Fibroblast of skin of scalp (primary cell): ENCODE measurements around the gene SKIC8.

ENCODE experiments used
- DNase-seq: peaks from one replicate; pipeline ENCODE4 v3.0.0-alpha.2; 2013

SKIC8 gene

DNA sequence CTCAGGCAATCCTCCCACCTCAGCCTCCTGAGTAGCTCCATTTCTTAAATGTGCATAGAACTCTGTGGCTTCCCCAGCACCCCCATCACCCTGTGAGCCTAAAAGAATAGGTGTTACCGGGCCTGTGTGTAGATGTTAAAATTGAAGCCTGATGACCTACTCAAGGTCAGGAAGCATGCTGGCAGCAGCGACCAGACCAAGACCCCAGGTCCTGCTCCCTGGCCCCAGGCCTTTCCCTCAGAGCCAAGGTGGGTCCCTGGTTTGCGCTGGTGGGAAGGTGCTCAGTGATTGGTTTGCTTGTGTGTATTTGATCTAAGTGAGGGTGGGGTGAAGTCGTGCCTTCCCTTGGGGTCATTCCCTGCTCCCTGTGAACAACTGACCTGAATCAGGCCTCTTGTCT is 22.4 kb upstream of the SKIC8 start:
- DNase-seq, result no peak

DNA sequence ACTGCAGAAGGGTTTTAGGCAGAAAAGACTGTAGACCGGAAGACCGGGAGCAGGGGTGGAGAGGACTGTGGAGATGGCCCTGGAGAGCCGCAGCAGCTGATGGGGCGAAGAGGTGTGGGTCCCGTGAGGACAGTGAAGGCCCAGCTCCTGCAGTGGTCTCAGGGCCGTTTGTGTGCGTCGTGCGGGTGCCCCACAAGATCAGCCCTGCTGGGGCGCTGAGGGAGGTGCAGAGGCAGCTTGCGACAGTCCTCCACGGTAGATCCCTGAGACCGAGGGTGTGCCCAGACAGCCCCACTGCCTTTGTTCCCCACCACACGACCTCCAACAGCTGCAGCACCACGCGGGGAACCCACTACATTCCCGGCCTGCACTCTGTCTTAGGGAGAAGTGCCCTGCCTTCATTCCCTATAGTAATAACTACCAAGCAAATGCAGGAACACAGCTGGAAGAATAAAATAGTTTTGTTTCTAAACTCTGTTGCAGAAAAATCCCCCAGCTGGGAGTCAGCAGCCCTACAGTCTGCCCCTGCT is 21.7 kb upstream of the SKIC8 start:
- DNase-seq, result no peak

DNA sequence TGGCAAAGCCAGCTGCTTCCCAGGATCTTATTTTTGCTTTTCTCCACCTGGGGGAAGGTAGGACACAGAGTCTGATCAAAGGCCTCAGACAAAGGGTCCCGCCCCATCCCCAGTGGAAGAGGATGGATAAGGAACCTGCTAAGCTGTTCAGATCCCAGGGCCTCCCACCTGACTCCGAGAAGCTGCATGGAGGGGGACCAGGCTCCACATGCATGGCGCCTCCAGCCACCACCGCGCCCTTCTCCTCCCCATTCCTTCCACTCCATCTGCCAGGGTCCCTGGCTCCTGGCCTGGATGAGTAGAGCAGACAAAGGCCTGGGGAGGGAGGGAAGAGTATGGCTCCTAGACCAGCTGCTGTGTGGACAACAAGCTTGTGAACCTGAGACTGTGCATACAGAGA is 20.8 kb upstream of the SKIC8 start:
- DNase-seq, result no peak

DNA sequence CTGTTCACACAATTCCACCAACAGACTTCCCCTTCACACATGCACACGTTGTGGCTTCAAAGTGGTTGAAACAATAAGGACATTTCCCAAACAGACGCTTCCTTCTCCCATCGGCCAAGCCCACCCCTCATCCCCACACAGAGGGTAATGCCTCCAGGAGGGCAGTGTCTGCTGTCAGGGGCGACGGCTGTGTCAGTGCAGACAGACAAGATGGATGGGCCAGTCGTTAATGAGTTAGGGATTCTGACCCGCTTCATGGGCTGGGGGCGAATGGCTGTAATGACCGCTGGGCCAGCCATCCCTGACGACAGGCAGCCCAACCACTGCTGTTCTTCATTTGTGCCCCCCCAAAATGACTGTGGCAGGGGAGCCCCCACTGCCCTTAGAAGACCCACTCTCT is 20.2 kb upstream of the SKIC8 start:
- no peak for DNase-seq

DNA sequence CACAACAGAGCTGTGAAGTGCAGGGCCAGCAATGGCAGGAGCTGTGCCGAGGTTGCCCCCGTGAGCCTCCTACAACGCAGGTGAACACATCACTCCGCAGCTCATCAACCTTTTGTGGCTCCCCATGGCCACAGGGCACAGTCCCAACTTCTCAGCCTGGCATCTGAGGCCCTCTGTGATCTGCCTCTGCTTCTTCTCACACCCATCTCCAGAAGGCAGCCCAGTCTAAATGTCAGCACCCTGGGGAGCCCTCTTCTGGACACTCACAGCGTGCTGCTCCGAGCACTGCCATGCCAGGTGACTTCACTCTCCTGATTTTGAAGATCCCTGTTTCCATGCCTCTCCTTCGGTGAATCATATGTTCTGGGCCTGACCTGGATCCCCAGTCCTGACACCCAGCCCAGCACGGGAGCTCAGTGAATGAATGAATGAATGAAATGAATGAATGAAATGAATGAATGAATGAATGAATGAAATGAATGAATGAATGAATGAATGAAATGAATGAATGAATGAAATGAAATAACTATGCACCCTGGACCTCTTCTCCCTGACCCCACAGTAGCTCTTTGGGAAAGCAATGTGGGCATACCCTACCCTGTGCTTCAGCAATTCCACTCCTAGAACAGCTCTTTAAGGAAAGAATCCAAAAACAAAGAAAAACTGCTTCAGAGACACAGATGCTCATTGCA is 17.9 kb upstream of the SKIC8 start:
- no peak for DNase-seq

DNA sequence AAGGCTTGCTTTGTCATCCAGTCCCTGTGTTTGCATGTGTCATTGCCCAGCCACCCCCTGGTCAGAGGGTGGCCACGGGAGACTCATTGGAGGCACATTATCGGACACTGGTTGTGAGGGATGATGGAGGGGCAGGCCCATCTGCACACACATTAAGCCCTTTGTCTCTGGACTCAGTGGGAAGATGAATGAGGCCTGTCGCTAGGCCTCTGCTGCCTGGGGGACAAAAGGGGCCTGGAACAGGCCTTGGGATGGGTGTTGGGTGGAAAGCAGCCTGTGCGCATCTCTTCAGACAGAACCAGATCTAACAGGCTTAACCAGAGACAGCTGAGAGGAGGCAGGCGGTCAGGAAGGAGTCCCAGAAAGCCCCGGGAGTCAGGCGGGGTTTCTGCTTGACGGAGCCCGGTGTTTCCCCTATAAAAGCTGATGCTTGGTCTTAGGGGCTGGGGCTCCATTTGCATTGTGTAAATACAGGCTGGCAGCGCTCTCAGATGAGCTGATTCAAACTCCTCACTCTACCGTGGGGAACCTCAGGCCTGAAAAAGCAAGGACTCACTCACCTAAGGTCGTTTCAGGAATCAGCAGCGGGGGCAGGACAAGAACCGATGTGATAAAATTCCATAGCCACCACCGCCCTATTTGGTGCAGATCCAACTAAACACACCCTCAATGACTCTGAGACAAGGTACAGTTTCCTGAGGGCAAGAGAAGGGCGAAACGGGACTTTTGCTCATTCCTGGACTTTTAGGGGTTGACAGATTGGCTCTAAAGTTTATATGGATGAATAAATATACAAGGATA is 17.1 kb upstream of the SKIC8 start:
- DNase-seq, result no peak

DNA sequence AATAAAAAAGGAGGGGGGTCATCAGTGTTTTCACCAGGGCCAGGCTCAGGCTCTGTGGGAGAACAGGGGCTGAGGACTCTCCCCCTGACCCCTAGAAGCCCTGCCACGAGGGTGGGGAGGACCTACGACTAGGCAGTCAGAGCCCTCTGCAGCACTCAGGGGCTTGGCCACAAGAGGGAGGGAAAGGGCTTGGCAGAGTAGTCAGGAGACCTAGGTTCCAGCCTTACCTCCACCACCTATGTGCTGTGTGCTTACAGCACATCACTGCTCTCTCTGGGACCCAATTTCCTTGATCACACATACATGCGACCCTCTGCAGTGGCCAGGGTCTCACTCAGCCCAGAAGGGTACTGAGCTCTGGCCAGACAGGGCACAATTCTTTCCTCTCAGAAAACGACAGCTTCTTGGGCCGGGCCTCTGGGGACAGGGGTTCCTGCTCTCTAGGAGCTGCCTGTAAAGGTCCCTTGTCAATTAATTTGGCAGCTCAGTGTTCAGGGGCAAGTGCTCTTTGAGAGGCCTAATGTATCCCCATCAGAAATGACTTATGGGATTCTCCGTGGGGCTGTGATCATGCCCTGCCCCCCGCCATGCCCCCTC is 16.4 kb upstream of the SKIC8 start:
- DNase-seq, result peak; percentile 39

DNA sequence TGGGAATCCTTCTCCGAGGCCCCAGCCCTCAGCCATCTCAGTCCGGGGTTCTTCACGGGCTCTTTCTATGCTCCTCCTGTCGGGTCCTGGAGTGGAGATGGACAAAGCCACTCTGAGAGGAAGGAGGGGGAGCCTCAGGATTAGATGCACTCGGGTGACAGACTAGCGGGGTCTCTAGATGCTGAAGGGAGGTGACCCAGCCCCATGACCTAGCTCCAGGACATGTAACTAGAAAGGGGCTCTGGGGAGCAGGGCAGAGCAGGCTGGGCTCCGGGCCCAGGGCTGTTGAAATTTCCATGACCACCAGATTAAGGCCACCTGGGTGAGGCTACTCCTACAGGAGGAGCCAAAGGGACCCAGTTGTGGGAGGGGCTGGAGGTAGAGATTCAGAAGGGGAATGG is 14.8 kb upstream of the SKIC8 start:
- DNase-seq, result no peak

DNA sequence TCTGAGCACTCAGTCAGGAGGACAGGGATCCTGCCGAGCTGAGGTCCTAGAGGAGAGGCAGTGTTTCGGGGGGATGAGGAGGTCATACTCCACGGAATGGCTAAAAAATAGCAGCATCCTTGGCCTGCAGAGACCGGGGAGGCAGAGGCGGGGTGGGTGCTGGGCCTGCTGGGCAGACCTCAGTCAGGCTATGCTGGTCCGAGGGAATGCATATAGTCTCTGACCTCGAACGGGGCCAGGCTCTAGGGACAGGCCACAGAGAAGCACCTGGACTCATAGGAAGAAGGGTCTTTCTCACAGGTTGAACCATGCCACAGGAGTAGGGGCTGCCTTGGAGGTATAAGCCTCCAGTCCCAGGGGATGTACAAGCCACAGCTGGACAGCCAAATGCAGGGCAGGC is 14.0 kb upstream of the SKIC8 start:
- no peak for DNase-seq

DNA sequence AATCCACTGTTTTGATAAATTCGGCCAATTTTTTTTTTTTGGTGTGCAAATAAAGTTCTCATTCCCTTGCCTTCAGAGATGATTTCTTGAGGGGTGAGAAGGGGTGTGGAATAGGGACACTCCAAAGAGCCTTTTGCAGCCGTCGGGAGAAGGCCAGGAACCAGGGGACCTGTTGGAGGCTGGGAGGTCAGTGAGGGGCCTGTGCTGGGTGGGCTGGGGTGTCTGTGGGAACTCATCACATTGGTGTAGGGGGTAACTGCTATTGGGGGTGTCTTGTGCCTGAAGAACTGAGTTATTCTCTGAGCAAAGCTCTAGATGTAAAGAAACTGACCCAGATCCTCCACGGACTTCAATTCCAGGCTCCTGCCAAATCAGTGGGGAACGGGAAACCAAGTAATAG is 13.5 kb upstream of the SKIC8 start:
- DNase-seq, result no peak

DNA sequence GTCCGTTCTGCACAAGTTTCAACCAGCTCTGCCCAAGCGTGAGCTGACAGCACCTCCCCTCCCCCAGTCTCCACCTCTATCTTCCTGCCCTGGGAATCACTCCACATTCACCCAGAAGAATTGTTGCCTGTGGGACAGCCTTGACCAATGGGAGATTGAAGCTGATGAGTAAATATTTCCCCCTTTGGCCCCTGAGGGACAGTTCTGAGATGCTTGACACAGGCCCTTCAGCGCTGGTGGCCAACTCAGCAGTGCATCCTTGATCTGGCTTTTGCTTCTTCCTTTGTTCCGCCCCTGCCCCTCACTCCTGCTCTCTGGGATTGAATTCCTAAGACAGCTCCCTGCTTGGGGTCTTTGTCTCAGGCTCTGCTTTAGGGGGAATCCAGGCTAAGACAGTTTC is 13.1 kb upstream of the SKIC8 start:
- no peak for DNase-seq

DNA sequence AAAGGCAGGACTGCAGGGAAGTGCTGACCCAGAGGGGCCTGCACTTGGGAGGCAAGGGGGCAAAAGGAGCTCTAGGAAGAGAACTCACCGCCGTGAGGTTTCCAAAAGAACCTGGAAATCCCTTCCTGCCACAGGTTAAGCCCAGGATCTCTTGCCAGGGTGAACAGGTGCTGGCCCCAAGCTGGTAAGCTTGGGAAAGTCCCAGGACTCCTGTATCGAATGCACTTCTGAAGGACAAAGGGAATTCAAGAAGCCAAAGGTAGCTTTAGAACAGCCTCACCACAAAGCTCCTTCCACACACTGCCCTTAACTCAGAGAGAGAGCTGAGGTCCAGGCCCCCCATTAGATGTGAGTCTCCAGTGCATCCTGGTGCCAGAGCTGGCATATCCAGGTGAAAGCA is 11.9 kb upstream of the SKIC8 start:
- no peak for DNase-seq

DNA sequence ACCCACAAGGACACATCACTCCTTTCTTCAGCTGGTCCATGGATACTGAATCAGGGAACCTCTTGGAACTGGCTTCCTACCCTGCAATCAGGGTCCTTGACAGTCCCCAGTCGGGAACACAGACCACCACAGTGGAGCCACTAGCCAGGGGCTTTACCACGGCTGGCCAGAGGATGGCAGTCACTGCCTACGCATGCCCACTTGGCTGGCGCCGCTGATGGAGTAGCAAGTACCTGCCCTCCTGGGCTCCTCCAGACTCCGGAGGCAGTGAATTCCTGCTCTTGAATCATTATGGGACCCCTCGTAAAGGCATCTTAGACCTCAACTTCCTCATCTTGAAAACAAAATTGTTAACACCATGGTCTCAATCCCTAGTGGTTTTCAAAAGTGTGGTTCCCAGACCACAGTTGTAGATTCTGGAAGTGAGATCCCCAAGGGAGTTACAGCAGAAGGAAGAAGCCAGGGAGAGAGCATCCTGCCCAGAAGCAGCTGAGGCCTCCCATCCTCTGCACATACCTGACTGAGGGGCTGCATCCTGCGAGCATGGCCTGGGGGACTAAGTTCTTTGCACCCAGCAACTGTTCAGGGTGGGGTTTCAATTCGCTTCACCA is 9.1 kb upstream of the SKIC8 start:
- DNase-seq, result peak; percentile 74

DNA sequence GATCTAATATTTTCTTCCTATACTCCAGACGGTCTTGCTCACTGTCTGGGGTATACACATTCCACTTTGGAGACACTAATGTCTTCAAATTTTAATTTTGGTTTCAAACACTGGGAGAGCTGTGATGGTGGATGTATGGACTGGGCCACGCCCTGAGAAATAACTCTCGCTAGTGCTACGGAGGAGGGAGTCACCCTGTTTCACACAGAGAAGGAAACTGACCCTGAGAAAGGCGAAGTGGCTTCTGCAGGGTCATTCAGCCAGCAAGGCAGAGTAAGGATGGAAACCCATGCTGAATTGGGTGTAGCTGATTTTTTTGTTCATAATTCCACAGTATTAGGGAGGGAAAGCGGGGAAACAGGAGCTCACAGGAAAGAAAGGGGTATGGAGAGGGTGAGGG is 8.6 kb upstream of the SKIC8 start:
- DNase-seq, result no peak

DNA sequence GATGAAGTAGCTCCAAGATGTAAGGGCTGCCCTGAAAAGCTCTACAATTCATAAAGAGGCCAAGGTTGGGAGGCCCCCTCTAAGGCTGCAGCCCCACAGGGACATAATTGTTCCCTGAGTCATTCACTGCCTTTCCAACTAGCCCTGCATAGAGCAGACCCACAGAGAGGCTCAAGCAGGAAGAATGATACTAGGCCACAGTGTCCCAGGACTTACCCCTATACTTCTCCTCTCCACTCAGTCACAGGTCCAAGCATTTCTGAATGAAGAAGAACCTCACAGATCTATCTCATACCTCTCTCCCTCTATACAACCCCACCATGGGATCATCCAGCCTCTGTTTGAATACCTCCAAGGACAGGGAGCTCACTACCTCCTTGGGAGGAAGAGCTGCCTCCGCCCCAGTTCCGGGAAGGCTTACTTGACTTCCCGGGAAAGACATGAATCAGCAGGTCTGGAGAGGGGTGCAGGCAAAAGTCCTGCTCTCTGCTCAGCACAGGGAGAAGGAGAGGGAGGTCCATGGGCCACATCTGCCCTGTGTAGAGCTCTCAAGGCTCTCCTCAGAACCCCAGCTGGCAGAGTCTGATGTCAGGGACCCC is 6.9 kb upstream of the SKIC8 start:
- DNase-seq, result peak; percentile 92

DNA sequence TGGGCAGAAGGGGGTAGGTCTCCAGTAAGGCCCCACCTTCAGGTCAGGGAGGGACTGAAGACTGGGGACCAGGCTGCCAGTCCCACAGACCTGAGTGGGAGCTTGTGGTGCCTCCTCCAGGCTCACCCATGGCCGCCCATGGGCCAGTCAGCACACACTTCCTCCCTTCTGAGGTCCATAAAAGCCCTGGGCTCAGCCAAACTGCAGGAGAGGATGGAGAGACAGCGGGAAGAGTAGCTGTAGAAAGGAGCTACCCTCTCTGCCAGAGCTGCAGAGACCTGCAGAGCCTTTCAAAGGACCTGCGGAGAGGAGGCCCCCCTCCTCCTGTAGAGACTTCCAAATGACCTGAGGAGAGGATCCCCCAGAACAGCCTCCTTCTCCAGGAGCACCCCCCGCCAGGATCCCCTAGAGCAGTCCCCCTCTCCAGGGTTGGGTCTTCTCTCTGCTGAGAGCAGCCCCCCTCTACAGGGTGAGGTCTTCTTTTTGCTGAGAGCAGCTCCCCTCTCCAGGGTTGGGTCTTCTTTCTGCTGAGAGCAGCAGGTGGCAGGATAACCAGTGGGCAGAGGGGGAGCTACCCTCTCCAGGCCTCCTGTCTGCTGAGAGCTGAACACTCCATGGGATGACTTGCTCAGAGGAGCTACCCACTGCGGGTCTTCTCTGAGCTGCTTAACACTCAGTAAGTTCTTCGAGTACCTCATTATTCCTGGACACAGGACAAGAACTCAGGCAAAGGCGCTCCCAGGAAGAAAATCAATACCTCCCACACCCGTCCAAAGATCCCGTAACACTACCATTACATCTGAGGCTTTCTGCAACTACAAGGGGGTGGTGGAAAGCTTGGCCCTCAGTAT is 5.0 kb upstream of the SKIC8 start:
- no peak for DNase-seq

DNA sequence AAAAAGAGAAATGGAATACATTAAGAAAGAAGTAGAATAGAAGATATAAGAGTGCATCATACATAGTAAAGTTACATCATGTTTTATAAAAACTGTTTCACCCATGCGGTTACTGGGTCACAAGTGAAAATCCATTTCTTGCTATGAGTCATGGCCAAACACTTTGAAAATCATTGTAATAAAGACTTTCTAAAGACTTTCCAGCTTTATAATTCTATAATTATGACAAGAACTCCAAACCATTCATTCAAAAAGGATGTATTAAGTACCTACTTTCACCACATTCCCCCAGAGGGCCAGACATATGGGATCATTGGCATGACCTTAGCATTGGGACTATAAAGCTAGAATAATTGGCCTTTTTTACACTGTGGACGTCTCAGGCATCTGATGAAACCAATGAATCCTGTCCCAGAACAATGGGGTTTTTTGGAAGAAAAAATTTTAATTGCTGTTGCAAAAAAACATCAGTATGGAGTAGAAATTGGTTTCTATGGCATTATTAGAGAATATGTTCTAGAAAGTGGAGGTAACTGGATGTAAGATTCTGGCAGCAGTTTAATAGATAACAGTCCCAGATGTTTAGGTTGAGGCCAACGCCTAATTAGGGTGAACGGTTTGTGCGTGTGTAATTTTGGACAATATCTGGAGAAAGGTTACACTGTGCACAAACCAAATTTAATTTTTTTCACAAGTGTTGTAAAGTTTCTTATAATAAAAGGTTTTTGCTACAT is 3.3 kb upstream of the SKIC8 start:
- DNase-seq, result peak; percentile 96

DNA sequence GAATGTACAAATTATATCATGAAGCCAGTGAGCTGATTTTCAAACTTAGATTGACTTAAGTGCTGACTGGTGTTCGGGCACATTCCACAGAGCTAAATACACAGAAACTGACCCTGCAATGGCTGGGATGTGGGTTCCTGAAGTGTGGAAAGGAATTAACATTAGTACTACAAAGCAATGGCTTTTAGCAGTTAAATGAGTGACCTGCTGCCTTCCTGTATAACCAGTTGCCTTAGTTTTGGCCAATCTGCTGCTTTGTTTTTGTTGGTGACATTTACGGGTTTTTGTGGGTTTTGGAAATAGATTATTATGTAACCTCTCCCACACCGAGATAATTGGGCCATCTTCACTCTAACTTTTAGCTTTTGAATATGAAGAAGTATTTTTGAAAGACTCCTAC is 2.4 kb upstream of the SKIC8 start:
- peak; percentile 43 for DNase-seq

DNA sequence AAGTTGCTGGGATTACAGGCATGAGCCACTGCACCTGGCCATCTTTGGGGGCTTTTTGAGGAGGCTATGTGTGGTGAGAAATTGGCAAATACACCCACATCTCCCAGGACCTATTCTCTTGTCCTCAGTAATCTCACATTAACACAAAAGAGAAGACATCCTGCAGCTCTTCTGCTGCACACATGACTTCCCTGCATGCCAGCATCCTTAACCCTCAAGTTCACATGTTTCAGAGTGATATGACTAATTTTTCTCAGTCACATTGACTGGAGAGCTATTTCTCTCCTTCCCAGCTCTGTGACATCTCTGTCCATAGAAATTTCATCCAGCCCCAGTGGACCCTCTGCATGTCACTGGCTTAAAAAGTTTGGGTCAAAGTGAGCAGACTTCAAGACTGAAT is 1.9 kb upstream of the SKIC8 start:
- DNase-seq, result peak; percentile 34

DNA sequence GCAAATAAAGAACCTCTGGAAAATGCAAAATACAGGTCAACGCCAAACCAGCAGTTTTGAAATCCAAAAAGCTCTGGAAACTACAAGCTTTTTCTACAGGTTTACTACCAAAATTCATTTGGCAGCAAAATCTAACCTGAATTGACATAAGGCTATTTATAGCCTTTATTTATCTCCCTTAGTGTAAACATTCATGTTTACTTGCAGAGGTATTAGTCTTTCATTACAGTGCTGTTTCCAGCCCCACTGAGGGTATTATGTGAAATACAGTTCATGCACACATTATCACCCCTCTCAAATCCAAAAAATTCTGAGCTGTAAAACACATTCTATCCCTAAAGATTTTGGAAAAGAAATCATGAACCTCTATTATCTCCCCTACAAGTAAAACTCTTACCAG is 7.2 kb downstream of the SKIC8 start:
- DNase-seq, result no peak

DNA sequence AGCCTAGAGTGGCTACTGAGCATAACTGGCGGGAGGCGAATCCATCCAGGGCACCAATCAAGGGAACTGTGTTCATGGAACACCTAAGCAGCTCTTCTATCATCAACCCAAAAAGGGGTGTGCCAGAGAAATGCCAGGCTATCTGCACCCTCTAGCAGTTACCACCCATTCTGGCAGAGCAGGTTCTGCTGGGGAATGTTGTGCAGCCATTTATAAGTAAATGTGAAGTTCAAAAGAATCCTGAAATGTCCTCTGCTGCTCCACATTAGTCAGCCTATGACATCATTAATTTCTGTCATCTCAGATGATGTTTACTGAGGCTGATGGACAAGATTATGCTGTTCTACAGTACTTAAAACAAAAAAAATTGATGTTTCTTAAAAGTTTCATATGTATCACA is 7.7 kb downstream of the SKIC8 start:
- DNase-seq, result no peak
